Activated CD4-positive, alpha-beta T cell treated with anti-CD3 and anti-CD28 coated beads, Interleukin-2, amount 50 U/mL, for 48 hours (primary cell): ENCODE measurements around the gene RNF175.
"Not testable (repeated sequence)": the region's sequence is repeated elsewhere in the genome, so short reads cannot be mapped to it uniquely, and the experiment has no call there.

Experiments
- DNase-seq, 2 experiments: peaks; one replicate each; pipeline ENCODE4 v3.0.0-alpha.2; 2020

The RNF175 gene

DNA sequence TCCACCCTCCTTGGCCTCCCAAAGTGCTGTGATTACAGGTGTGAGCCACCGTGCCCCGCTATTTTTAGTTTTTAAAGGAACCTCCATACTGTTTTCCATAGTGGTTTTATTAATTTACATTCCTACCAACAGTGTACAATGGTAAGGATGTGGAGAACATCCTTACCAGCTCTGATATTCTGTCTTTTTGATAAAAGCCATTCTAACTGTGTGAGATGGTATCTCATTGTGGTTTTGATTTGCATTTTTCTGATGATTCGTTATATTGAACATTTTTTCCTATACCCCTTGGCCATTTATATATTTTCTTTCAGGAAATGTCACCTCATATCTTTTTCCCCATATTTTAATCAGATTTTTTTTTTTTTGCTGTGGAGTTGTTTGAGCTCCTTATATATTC lies 90.0 kb downstream of the RNF175 start:
- DNase-seq = no peak

DNA sequence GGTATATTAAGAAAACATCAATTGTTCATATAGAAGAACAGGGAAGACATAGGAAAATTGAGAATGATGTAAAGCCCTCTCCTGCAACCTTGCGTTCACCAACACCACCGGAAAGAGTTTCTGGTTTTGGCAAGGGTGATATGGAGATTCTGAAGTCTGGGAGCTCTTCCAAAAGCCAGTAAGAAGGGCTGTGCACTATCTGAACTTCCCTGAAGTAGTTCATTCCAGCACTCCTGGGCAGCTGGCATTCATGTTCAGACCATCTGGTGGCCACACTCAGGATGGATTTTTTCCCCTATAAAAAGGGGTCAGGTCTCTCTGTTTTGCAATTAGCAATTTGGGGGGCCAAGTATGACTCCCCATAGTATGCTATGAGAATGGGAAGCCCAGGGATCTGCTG lies 91.2 kb downstream of the RNF175 start:
- no peak for DNase-seq

DNA sequence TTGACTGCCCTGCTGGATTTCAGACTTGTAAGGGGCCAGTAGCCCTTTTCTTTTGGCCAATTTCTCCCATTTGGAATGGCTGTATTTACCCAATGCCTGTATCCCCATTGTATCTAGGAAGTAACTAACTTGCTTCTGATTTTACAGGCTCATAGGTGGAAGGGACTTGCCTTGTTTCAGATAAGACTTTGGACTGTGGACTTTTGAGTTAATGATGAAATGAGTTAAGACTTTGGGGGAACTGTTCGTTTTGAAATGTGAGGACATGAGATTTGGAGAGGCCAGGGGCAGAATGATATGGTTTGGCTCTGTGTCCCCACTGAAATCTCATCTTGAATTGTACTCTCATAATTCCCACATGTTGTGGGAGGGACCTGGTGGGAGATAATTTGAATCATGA lies 93.3 kb downstream of the RNF175 start:
- DNase-seq = not testable (repeated sequence)

DNA sequence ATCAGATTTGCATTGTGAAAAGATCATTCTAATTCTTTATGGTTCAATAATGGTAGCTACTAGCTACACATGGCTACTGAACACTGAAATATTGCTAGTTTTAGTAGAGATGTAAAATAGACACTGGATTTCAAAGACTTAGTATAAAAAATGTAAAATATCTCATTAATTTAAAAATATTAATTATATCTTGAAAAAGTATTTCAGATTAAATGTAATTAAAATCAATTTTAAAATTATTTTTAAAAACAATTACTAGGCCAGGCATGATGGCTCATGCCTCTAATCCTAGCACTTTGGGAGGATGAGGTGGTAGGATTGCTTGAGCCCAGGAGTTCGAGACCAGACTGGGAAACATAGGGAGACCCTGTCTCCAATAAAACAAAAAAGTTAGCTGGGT lies 96.2 kb downstream of the RNF175 start:
- DNase-seq = no peak

DNA sequence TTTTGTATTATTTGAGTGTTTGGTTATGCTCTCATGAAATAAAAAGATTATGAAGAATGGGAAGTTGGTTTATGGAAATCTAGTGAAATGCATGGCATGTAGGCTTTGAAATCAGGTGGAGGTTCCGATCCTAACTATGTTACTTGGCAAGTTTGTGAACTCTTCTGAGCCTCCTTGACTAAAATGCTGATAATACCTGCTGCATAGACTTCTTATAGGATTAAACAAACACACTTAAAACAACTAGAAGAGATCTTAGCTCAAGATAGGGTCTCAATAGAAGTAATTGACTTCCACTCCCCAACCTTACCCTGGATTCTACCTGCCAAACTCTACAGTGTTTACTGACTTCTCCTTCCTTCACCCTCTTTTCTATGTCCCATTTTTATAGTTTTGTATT lies 97.9 kb downstream of the RNF175 start:
- no peak for DNase-seq

DNA sequence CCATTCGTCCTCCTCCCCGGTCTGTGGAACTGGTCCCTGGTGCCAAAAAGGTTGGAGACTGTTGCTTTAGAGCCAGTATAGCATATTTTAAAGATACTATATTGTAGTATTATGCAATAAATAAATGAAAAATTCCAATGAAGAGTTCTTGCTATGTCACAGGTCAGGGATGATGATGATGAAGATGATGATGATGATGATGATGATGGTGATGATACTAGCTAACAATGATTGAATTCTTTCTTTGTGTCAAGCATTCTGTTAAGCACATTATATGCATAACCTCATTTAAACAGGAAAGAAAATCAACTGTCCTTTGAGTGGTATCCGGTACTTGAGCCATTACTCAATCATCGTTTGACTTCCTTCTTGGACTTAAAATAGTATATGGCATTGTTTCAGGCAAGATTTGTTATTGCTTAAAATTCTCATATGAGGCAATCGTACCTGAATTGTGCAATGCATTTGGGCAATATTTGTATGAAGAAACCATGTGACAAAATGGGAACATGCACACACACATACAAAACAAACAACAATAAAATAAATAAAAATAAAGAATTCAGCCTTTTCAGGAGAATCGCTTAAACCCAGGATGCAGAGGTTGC lies 98.5 kb downstream of the RNF175 start:
- no peak for DNase-seq
